CD4-positive, alpha-beta T cell (primary cell): ENCODE results near the gene ATG10. TPM values are rescaled to one million over a fixed set of nuclear protein-coding genes. Genes with fewer than 3 reads are reported as not detected.

Experiments
- ATAC-seq: fragments of 200-7000 bp; cut with Tn5 transposase; one replicate; pipeline ENCODE4 v1.10.0; 2022; ENCODE audit warnings: mild to moderate bottlenecking; ENCODE audit not compliant: poor library complexity
- CTCF ChIA-PET: fragments of 350-600 bp; sonication (Branson Sonifier 250); formaldehyde crosslinking; loops from one replicate; lab custom pipeline; 2021; ENCODE audit warnings: antibody characterized with exemption, inconsistent platforms; lab: Charles Lee
- POLR2A ChIA-PET: fragments of 350-600 bp; sonication (Branson Sonifier 250); formaldehyde crosslinking; loops from one replicate; lab custom pipeline; 2021; ENCODE audit warnings: antibody characterized with exemption, inconsistent platforms; lab: Charles Lee
- DNase-seq, 14 experiments: peaks; one replicate each; pipeline ENCODE4 v3.0.0-alpha.2; 2013 to 2020; ENCODE audit warnings: mixed read lengths in 2 of 14
- H3K27ac ChIP-seq, 2 donors: one replicate each; pipeline versions ENCODE4 v1.5.1 to v1.7.0; 2013; ENCODE audit warnings: low read length in 2 of 2, low read depth in 1 of 2, mild to moderate bottlenecking in 1 of 2
- H3K27me3 ChIP-seq, 2 experiments: 1 replicate in 1 of 2; 2 replicates in 1 of 2; pipeline versions ENCODE4 v1.6.1 to v1.7.0; 2013; ENCODE audit warnings: low read length in 2 of 2, control low read depth in 1 of 2, mild to moderate bottlenecking in 1 of 2, moderate library complexity in 1 of 2; ENCODE audit not compliant: insufficient read depth in 2 of 2, control insufficient read depth in 1 of 2
- H3K36me3 ChIP-seq: one replicate; pipeline ENCODE4 v1.6.1; 2013; ENCODE audit warnings: low read length, control low read depth; ENCODE audit not compliant: insufficient read depth
- H3K4me1 ChIP-seq: one replicate; pipeline ENCODE4 v1.6.1; 2013; ENCODE audit warnings: low read length, control low read depth; ENCODE audit not compliant: insufficient read depth
- H3K4me3 ChIP-seq: one replicate; pipeline ENCODE4 v1.5.1; 2013; ENCODE audit warnings: mild to moderate bottlenecking, low read length, moderate library complexity
- H3K9me3 ChIP-seq, 2 experiments: 1 replicate in 1 of 2; 2 replicates in 1 of 2; pipeline versions ENCODE4 v1.6.1 to v1.7.0; 2013; ENCODE audit warnings: low read length in 2 of 2, mild to moderate bottlenecking in 2 of 2, control low read depth in 1 of 2, moderate library complexity in 1 of 2; ENCODE audit not compliant: control insufficient read depth in 1 of 2, insufficient read depth in 1 of 2
- H3K27ac Mint-ChIP-seq: one replicate; pipeline ENCODE4 v1.8.0; 2020; ENCODE audit warnings: mixed read lengths
- H3K27me3 Mint-ChIP-seq: one replicate; pipeline ENCODE4 v1.8.0; 2021; ENCODE audit warnings: mixed read lengths
- H3K36me3 Mint-ChIP-seq: one replicate; pipeline ENCODE4 v1.8.0; 2021; ENCODE audit warnings: low read depth, mixed read lengths
- H3K4me1 Mint-ChIP-seq: one replicate; pipeline ENCODE4 v1.8.0; 2021; ENCODE audit warnings: low read depth, mixed read lengths
- H3K4me3 Mint-ChIP-seq: one replicate; pipeline ENCODE4 v1.8.0; 2020; ENCODE audit warnings: mild to moderate bottlenecking, mixed read lengths
- H3K9me3 Mint-ChIP-seq: one replicate; pipeline ENCODE4 v1.8.0; 2020; ENCODE audit warnings: mixed read lengths
- intact Hi-C, 2 experiments: fragments of 100-400 bp; cut with DNase I in 1 of 2; cut with micrococcal nuclease in 1 of 2; formaldehyde crosslinking; loops; one replicate each; pipeline versions ENCODE4 v1.15.1 to v1.9.0; 2023 to 2025; cut with DNase I, micrococcal nuclease
- total RNA-seq, 174 experiments: library from RNA in 2 of 174; stranded (reverse) in 2 of 174; gene quantifications; one replicate each; pipeline ENCODE4 v1.2.3 and lab custom pipeline; 2021 to 2026
- TF ChIP-seq, protein P1 (sequence below): fragments of 200-600 bp; IDR thresholded peaks from one replicate; pipeline ENCODE4 v1.8.0; 2022; ENCODE audit warnings: antibody characterized with exemption, mild to moderate bottlenecking

ATG10 gene
- total RNA-seq, 2 experiments from 2014 or later: 4.7 to 5.3 TPM

DNA sequence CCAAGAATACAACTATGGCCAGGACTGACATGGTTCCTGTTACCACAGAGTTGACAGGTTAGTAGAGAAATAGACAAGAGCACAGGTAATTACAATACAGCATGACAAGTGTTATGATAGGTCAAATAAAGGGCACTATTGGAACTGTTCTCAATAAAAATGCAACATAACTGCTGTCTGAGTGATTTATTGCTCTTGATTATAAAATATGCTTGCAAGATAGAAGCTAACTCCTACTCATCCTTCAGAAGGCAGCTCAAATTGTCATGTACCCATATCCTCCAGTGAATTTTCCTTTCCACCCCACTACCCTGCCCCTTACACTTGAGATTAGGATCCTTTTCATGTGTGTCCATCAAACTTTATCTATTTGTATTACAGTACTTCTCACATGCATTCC lies 35.1 kb upstream of the ATG10 start:
- intact Hi-C loops: no loop called here
- CTCF ChIA-PET: no interaction called here
- no peak overlapping the region for H3K4me3 Mint-ChIP-seq
- no peak for DNase-seq
- Histone ChIP-seq H3K4me1 (no peaks in the 10 kb centered on the region), H3K9me3 (peaks cover 4 to 6% of the 10 kb centered on the region in 2 experiments), H3K27me3 (no peaks in the 10 kb centered on the region), H3K4me3 (no peak overlapping the region), H3K36me3 (no peaks in the 10 kb centered on the region), H3K27ac (no peak overlapping the region)
- no peaks in the 10 kb centered on the region for H3K4me1 Mint-ChIP-seq
- H3K27ac Mint-ChIP-seq: no peak overlapping the region
- H3K27me3 Mint-ChIP-seq: no peaks in the 10 kb centered on the region
- POLR2A ChIA-PET: no interaction called here
- no peak for ATAC-seq
- TF ChIP-seq, protein P1, sequence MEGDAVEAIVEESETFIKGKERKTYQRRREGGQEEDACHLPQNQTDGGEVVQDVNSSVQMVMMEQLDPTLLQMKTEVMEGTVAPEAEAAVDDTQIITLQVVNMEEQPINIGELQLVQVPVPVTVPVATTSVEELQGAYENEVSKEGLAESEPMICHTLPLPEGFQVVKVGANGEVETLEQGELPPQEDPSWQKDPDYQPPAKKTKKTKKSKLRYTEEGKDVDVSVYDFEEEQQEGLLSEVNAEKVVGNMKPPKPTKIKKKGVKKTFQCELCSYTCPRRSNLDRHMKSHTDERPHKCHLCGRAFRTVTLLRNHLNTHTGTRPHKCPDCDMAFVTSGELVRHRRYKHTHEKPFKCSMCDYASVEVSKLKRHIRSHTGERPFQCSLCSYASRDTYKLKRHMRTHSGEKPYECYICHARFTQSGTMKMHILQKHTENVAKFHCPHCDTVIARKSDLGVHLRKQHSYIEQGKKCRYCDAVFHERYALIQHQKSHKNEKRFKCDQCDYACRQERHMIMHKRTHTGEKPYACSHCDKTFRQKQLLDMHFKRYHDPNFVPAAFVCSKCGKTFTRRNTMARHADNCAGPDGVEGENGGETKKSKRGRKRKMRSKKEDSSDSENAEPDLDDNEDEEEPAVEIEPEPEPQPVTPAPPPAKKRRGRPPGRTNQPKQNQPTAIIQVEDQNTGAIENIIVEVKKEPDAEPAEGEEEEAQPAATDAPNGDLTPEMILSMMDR: no peak
- H3K36me3 Mint-ChIP-seq: peaks cover under 1% of the 10 kb centered on the region
- peaks cover 3% of the 10 kb centered on the region for H3K9me3 Mint-ChIP-seq

DNA sequence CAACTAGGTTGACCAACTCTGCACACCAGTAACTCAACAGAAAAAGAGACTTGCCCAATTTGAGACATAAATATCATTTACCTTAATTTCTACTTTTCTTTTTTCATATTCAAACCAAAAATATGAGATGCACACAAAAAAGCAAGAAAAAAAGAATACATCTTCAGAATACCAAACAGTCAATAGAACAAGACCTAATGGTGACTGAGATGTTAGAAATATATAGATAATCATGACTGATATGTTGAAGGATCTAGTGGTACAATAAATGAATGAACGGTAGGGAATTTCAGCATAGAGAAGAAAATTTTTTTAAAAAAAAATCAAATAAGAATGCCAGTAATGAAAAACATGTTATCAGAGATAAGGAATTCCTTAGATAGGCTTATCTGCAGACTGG lies 29.1 kb upstream of the ATG10 start:
- Mint-ChIP-seq H3K27ac (no peak overlapping the region), H3K27me3 (no peaks in the 10 kb centered on the region), H3K36me3 (peaks cover 8% of the 10 kb centered on the region), H3K4me1 (no peaks in the 10 kb centered on the region), H3K9me3 (peaks cover 5% of the 10 kb centered on the region), H3K4me3 (no peak overlapping the region)
- no peak overlapping the region for H3K27ac ChIP-seq
- ATAC-seq (no peak), DNase-seq (no peak)
- no peaks in the 10 kb centered on the region for H3K36me3 ChIP-seq
- intact Hi-C loops: no loop called here
- no peaks in the 10 kb centered on the region for H3K4me1 ChIP-seq
- TF ChIP-seq, protein P1: no peak
- no peaks in the 10 kb centered on the region for H3K27me3 ChIP-seq
- POLR2A ChIA-PET: no interaction called here
- no peak overlapping the region for H3K4me3 ChIP-seq
- CTCF ChIA-PET: no interaction called here
- peaks cover 5 to 15% of the 10 kb centered on the region in 2 experiments for H3K9me3 ChIP-seq

DNA sequence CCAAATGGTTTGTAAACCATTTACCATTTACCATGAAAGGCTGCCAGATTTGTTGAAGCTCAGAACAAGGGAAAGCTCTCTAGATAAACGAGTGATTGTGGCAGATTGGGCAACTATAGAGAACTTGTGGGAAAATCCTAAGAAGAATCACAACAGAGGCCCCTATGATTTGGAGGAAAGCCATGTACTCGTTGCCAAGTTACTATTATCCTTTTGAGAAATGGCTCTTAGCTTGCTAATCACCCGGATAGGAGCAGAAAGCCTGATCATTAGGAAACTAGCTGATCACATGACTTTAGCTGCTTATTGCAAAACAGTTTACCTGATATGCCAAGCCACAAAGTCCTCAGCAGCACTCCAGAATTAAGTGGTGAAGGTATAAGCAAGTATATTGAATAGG lies 23.5 kb upstream of the ATG10 start:
- no peak for DNase-seq
- no peak overlapping the region for H3K4me3 ChIP-seq
- no peaks in the 10 kb centered on the region for H3K27me3 Mint-ChIP-seq
- H3K9me3 Mint-ChIP-seq: no peaks in the 10 kb centered on the region
- no peaks in the 10 kb centered on the region for H3K4me1 Mint-ChIP-seq
- CTCF ChIA-PET: no interaction called here
- no peak overlapping the region for H3K27ac ChIP-seq
- ATAC-seq: no peak
- H3K27ac Mint-ChIP-seq: no peak overlapping the region
- TF ChIP-seq, protein P1: no peak
- H3K9me3 ChIP-seq: no peaks in the 10 kb centered on the region
- H3K4me3 Mint-ChIP-seq: no peak overlapping the region
- H3K27me3 ChIP-seq: no peaks in the 10 kb centered on the region
- POLR2A ChIA-PET: no interaction called here
- no peaks in the 10 kb centered on the region for H3K36me3 ChIP-seq
- intact Hi-C loops: no loop called here
- no peaks in the 10 kb centered on the region for H3K36me3 Mint-ChIP-seq
- no peaks in the 10 kb centered on the region for H3K4me1 ChIP-seq
